ENCODE measurements around the gene CCDC124.

Gene CCDC124

GRCh38 chr19:17953316-17953801 is 20.5 kb downstream of the CCDC124 start:
- no peak for ATAC-seq
- no peak for DNase-seq

GRCh38 chr19:17953869-17954268 is 21.1 kb downstream of the CCDC124 start:
- no peak for DNase-seq
- no peak for ATAC-seq

GRCh38 chr19:17954401-17954800 is 21.6 kb downstream of the CCDC124 start:
- DNase-seq (no peak), ATAC-seq (no peak)

GRCh38 chr19:17957149-17957849 is 24.5 kb downstream of the CCDC124 start:
- no peak for DNase-seq
- no peak for ATAC-seq

GRCh38 chr19:17957885-17958284 is 25.1 kb downstream of the CCDC124 start:
- DNase-seq (no peak), ATAC-seq (no peak)

- DNase-seq, result no peak
- no peak for ATAC-seq
Observed at GRCh38 chr19:17963936-17964691, 31.3 kb downstream of the CCDC124 start.

GRCh38 chr19:17965370-17966128 is 32.7 kb downstream of the CCDC124 start:
- ATAC-seq, result no peak
- no peak for DNase-seq

- no peak for ATAC-seq
Observed at GRCh38 chr19:17966129-17966483, 33.3 kb downstream of the CCDC124 start.

GRCh38 chr19:17966550-17967256 is 33.9 kb downstream of the CCDC124 start, which contains the start of gene KCNN1:
KCNN1 (plus strand) TSS chr19:17967107; CDS start chr19:17973889, 6,782 bp downstream.
- DNase-seq (no peak), ATAC-seq (no peak)

More at GRCh38 chr19:17966129-17966483, 33.3 kb downstream of the CCDC124 start:
- no peak for DNase-seq

GRCh38 chr19:17967257-17968051 is 34.6 kb downstream of the CCDC124 start:
- no peak for DNase-seq
- no peak for ATAC-seq

- ATAC-seq (no peak), DNase-seq (no peak)
Observed at GRCh38 chr19:17968362-17968761, 35.5 kb downstream of the CCDC124 start.

GRCh38 chr19:17969096-17969792 is 36.4 kb downstream of the CCDC124 start:
- no peak for DNase-seq
- no peak for ATAC-seq

GRCh38 chr19:17972230-17972629 is 39.4 kb downstream of the CCDC124 start:
- DNase-seq, result no peak
- no peak for ATAC-seq

GRCh38 chr19:17973759-17974158 is 40.9 kb downstream of the CCDC124 start:
- DNase-seq (no peak), ATAC-seq (no peak)

GRCh38 chr19:17974551-17974950 is 41.7 kb downstream of the CCDC124 start:
- ATAC-seq (no peak), DNase-seq (no peak)

GRCh38 chr19:17975032-17975431 is 42.2 kb downstream of the CCDC124 start:
- ATAC-seq, result no peak

GRCh38 chr19:17977021-17977420 is 44.2 kb downstream of the CCDC124 start:
- ATAC-seq, result no peak
- DNase-seq, result no peak

More at GRCh38 chr19:17975032-17975431, 42.2 kb downstream of the CCDC124 start:
- DNase-seq, result no peak

- DNase-seq, result no peak
Observed at GRCh38 chr19:17977488-17977887, 44.7 kb downstream of the CCDC124 start.

GRCh38 chr19:17981611-17982010 is 48.8 kb downstream of the CCDC124 start:
- ATAC-seq (no peak), DNase-seq (no peak)

More at GRCh38 chr19:17977488-17977887, 44.7 kb downstream of the CCDC124 start:
- ATAC-seq, result no peak

GRCh38 chr19:17982430-17982829 is 49.6 kb downstream of the CCDC124 start:
- ATAC-seq (no peak), DNase-seq (no peak)

All from stimulated activated naive CD8-positive, alpha-beta T cell treated with anti-CD3 and anti-CD28 coated beads, Interleukin-15, Interleukin-2, amounts not matched to agents 100 U/mL and 50 U/mL, for 24 hours (primary cell).